Liver (tissue), 9 donors: ENCODE results near the gene EML6. TPM values are rescaled to one million over a fixed set of nuclear protein-coding genes. Genes with fewer than 3 reads are reported as not detected.

ENCODE experiments used
- DNase-seq: peaks from one replicate; pipeline ENCODE4 v3.0.0-alpha.2; 2017; ENCODE audit warnings: low spot score
- H3K27ac ChIP-seq, 2 donors: one replicate each; pipeline ENCODE4 v1.7.0; 2013; ENCODE audit warnings: inconsistent platforms in 2 of 2, low read length in 2 of 2, control low read depth in 1 of 2, low read depth in 1 of 2, mild to moderate bottlenecking in 1 of 2
- H3K27me3 ChIP-seq, 4 donors: one replicate each; pipeline versions ENCODE4 v1.6.1 to v1.7.0; 2013; ENCODE audit warnings: low read length in 3 of 4, inconsistent platforms in 1 of 4, mild to moderate bottlenecking in 1 of 4, moderate library complexity in 1 of 4; ENCODE audit not compliant: control insufficient read depth in 4 of 4, insufficient read depth in 4 of 4
- H3K36me3 ChIP-seq, 4 donors: one replicate each; pipeline versions ENCODE4 v1.6.1 to v1.7.0; 2013; ENCODE audit warnings: low read length in 3 of 4, mild to moderate bottlenecking in 3 of 4, low read depth in 1 of 4, moderate library complexity in 1 of 4; ENCODE audit not compliant: control insufficient read depth in 4 of 4, insufficient read depth in 3 of 4
- H3K4me1 ChIP-seq, 4 donors: one replicate each; pipeline versions ENCODE4 v1.6.1 to v1.7.0; 2013; ENCODE audit warnings: low read length in 3 of 4, mild to moderate bottlenecking in 3 of 4, moderate library complexity in 1 of 4; ENCODE audit not compliant: control insufficient read depth in 4 of 4, insufficient read depth in 4 of 4
- H3K4me3 ChIP-seq, 3 donors: one replicate each; pipeline versions ENCODE4 v1.6.1 to v1.7.0; 2013; ENCODE audit warnings: low read length in 3 of 3, control low read depth in 1 of 3, low read depth in 1 of 3, mild to moderate bottlenecking in 1 of 3
- H3K9ac ChIP-seq, 2 donors: one replicate each; pipeline ENCODE4 v1.7.0; 2013; ENCODE audit warnings: low read length in 2 of 2, mild to moderate bottlenecking in 2 of 2, moderate library complexity in 2 of 2, control low read depth in 1 of 2, low read depth in 1 of 2
- H3K9me3 ChIP-seq, 4 donors: one replicate each; pipeline versions ENCODE4 v1.6.1 to v1.7.0; 2013; ENCODE audit warnings: low read length in 3 of 4; ENCODE audit not compliant: control insufficient read depth in 4 of 4
- ATF3 ChIP-seq: IDR thresholded peaks from 2 replicates; pipeline ENCODE4 v1.6.1; 2016; ENCODE audit warnings: antibody characterized with exemption
- FOXA1 ChIP-seq: IDR thresholded peaks from 2 replicates; pipeline ENCODE4 v1.6.1; 2016; ENCODE audit warnings: antibody characterized with exemption
- HNF4A ChIP-seq, 2 donors: conservative IDR thresholded peaks; 2 replicates each; pipeline ENCODE4 v1.6.1; 2016; ENCODE audit warnings: antibody characterized with exemption in 2 of 2, mild to moderate bottlenecking in 2 of 2
- HNF4G ChIP-seq: IDR thresholded peaks from 2 replicates; pipeline ENCODE4 v1.6.1; 2016; ENCODE audit warnings: antibody characterized with exemption
- JUND ChIP-seq, 2 donors: IDR thresholded peaks; 2 replicates each; pipeline ENCODE4 v1.6.1; 2016; ENCODE audit warnings: antibody characterized with exemption in 2 of 2
- MAX ChIP-seq: IDR thresholded peaks from 2 replicates; pipeline ENCODE4 v1.6.1; 2016; ENCODE audit warnings: antibody characterized with exemption
- NR2F2 ChIP-seq: IDR thresholded peaks from 2 replicates; pipeline ENCODE4 v1.6.1; 2016; ENCODE audit warnings: antibody characterized with exemption
- RAD21 ChIP-seq, 2 donors: IDR thresholded peaks; 2 replicates each; pipeline ENCODE4 v1.6.1; 2016; ENCODE audit warnings: antibody characterized with exemption in 2 of 2, mild to moderate bottlenecking in 2 of 2
- REST ChIP-seq: IDR thresholded peaks from 2 replicates; pipeline ENCODE4 v1.6.1; 2016; ENCODE audit warnings: antibody characterized with exemption, mild to moderate bottlenecking
- RXRA ChIP-seq, 2 donors: IDR thresholded peaks; 2 replicates each; pipeline ENCODE4 v1.6.1; 2017 to 2018; ENCODE audit warnings: antibody characterized with exemption in 2 of 2, mild to moderate bottlenecking in 1 of 2
- SP1 ChIP-seq: IDR thresholded peaks from 2 replicates; pipeline ENCODE4 v1.6.1; 2018; ENCODE audit warnings: antibody characterized with exemption, mild to moderate bottlenecking
- TAF1 ChIP-seq: conservative IDR thresholded peaks from 2 replicates; pipeline ENCODE4 v1.6.1; 2016; ENCODE audit warnings: antibody characterized with exemption, mild to moderate bottlenecking
- YY1 ChIP-seq: IDR thresholded peaks from 2 replicates; pipeline ENCODE4 v1.6.1; 2016; ENCODE audit warnings: antibody characterized with exemption, mild to moderate bottlenecking
- WGBS: extraction: QIAGEN DNeasy Blood & Tissue Kit; methylation state at CpG from one replicate; pipeline ENCODE4 v1.1.7; 2013; 5-methylcytosine and 5-hydroxymethylcytosine counted together
- polyA plus RNA-seq, 2 donors: library from polyadenylated mRNA; stranded (reverse) in 1 of 2; unstranded in 1 of 2; fragments of 200-250 nt in 1 of 2; fragments of >200 nt in 1 of 2; fragmentation: Nextera tagmentation in 1 of 2; extraction: Ambion mirVana in 1 of 2; gene quantifications; one replicate each; pipeline versions ENCODE4 v1.2.1 to v1.2.3, GENCODE V29; 2013 to 2015
- total RNA-seq, 2 donors: library from RNA; depleted of rRNA; stranded (reverse); fragments of >200 nt; gene quantifications; one replicate each; pipeline ENCODE4 v1.2.3, GENCODE V29; 2014
- TF ChIP-seq, protein P1 (sequence below): fragments of 150-350 bp; IDR thresholded peaks from 2 replicates; pipeline ENCODE4 v1.5.1; 2017; ENCODE audit warnings: improper control_type of control experiment, low read depth, low read length; ENCODE audit not compliant: missing input control
- donor health status: healthy.
- donor health status: healthy.
- donor health status: healthy.
- donor health status: healthy.
- donor health status: healthy.

EML6 gene
- total and polyA plus RNA-seq, 4 donors, result 0.33 to 3.0 (median 1.4) TPM

DNA sequence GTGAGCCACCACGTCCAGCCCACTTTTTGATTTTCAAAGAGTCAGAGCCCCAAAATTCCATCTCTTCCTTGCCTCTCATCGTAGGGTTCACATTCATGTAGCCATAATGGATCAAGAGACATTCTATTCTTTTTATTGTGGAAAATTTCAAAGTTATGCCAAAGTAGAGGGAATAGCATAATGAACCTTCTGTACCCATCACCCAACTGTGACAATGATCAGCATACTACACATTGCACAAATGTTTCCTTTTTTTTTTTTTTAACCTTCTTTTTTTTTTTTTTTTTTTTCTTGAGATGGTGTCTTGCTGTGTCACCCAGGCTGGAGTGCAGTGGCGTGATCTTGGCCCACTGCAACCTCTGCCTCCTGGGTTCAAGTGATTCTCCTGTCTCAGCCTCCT lies 162.4 kb downstream of the EML6 start:
- Histone ChIP-seq H3K9ac (no peak overlapping the region), H3K4me3 (no peak overlapping the region), H3K36me3 (no peaks in the 10 kb centered on the region), H3K9me3 (no peaks in the 10 kb centered on the region), H3K27me3 (no peaks in the 10 kb centered on the region), H3K27ac (no peak overlapping the region), H3K4me1 (no peaks in the 10 kb centered on the region)
- DNase-seq, result no peak
- WGBS, result 93% methylated on average over 3 of the region's 3 CpGs
- TF ChIP-seq HNF4G (no peak), FOXA1 (no peak), RAD21 (IDR thresholded peaks at IDR 0.05) (no peak), RXRA (IDR thresholded peaks at IDR 0.05) (no peak), MAX (no peak), YY1 (no peak), JUND (IDR thresholded peaks at IDR 0.05) (no peak), ATF3 (no peak), TAF1 (no peak), REST (no peak)
- TF ChIP-seq, protein P1, sequence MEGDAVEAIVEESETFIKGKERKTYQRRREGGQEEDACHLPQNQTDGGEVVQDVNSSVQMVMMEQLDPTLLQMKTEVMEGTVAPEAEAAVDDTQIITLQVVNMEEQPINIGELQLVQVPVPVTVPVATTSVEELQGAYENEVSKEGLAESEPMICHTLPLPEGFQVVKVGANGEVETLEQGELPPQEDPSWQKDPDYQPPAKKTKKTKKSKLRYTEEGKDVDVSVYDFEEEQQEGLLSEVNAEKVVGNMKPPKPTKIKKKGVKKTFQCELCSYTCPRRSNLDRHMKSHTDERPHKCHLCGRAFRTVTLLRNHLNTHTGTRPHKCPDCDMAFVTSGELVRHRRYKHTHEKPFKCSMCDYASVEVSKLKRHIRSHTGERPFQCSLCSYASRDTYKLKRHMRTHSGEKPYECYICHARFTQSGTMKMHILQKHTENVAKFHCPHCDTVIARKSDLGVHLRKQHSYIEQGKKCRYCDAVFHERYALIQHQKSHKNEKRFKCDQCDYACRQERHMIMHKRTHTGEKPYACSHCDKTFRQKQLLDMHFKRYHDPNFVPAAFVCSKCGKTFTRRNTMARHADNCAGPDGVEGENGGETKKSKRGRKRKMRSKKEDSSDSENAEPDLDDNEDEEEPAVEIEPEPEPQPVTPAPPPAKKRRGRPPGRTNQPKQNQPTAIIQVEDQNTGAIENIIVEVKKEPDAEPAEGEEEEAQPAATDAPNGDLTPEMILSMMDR, result no peak

DNA sequence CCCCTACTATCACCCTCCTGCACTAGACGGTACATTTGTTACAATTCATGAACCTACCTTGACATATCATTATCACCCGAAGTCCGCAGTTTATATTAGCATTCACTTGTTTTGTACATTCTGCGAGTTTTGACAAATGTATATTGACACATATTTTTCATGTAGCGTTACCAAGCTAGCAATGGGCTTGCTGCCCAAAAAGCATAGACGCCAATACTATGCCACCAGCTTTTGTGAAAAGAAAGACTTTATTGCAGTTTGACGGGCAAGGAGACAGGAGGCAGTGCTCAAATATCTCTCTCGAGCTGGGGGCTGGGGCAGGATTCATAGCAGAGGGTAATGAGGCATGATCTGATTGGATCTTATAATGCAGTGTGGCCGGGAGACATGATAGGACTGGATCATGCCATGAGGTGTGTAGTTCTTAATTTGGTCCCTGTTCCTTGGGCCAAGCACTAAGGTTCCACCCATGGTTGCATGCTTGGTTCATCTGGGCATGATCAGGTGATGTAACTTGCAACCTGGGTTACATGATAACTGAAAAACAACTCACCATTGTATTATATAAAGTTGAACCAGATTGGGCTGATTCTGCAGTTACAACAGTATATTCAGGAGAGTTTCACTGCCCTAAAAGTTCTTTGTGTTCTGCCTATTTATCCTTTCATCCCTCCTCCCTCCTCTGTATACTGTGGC lies 164.5 kb downstream of the EML6 start:
- no peaks in the 10 kb centered on the region for H3K9me3 ChIP-seq
- no peak overlapping the region for H3K27ac ChIP-seq
- H3K4me1 ChIP-seq, result no peaks in the 10 kb centered on the region
- no peak for DNase-seq
- H3K36me3 ChIP-seq, result no peaks in the 10 kb centered on the region
- no peak overlapping the region for H3K9ac ChIP-seq
- 88% methylated on average over 9 of the region's 9 CpGs for WGBS
- no peak overlapping the region for H3K4me3 ChIP-seq
- H3K27me3 ChIP-seq, result no peaks in the 10 kb centered on the region
- TF ChIP-seq REST, result no peak
- no peak for TF ChIP-seq HNF4G
- no peak for TF ChIP-seq YY1
- TF ChIP-seq SP1, result no peak
- TF ChIP-seq ATF3, result no peak
- no peak for TF ChIP-seq RXRA (IDR thresholded peaks at IDR 0.05)
- TF ChIP-seq MAX, result no peak
- no peak for TF ChIP-seq HNF4A (conservative IDR thresholded peaks at IDR 0.05)
- no peak for TF ChIP-seq FOXA1
- TF ChIP-seq JUND (IDR thresholded peaks at IDR 0.05), result no peak
- no peak for TF ChIP-seq NR2F2
